Ectodermal cell (in vitro differentiated cells): ENCODE data around the gene AP2A2.

Experiments used
- H3K27ac ChIP-seq: 2 replicates; pipeline ENCODE4 v1.7.0; 2013; ENCODE audit warnings: mild to moderate bottlenecking, low read depth, low read length; ENCODE audit not compliant: insufficient read depth, poor library complexity, severe bottlenecking
- H3K27me3 ChIP-seq: 2 replicates; pipeline ENCODE4 v1.7.0; 2013; ENCODE audit warnings: mild to moderate bottlenecking, low read length; ENCODE audit not compliant: insufficient read depth, control insufficient read depth, poor library complexity, severe bottlenecking
- H3K36me3 ChIP-seq: one replicate; pipeline ENCODE4 v1.7.0; 2013; ENCODE audit warnings: low read length; ENCODE audit not compliant: control insufficient read depth, insufficient read depth
- H3K4me1 ChIP-seq: one replicate; pipeline ENCODE4 v1.7.0; 2013; ENCODE audit warnings: low read length; ENCODE audit not compliant: control insufficient read depth, insufficient read depth
- H3K4me3 ChIP-seq: 2 replicates; pipeline ENCODE4 v1.7.0; 2013; ENCODE audit warnings: low read depth, low read length, control low read depth; ENCODE audit not compliant: insufficient read depth
- H3K9me3 ChIP-seq: 2 replicates; pipeline ENCODE4 v1.7.0; 2013; ENCODE audit warnings: mild to moderate bottlenecking, low read length, moderate library complexity; ENCODE audit not compliant: control insufficient read depth
- WGBS, 2 experiments: methylation state at CpG; one replicate each; pipeline ENCODE4 v1.1.7; 2013; ENCODE audit warnings: missing lambda C conversion rate in 2 of 2; 5-methylcytosine and 5-hydroxymethylcytosine counted together

Gene AP2A2

DNA sequence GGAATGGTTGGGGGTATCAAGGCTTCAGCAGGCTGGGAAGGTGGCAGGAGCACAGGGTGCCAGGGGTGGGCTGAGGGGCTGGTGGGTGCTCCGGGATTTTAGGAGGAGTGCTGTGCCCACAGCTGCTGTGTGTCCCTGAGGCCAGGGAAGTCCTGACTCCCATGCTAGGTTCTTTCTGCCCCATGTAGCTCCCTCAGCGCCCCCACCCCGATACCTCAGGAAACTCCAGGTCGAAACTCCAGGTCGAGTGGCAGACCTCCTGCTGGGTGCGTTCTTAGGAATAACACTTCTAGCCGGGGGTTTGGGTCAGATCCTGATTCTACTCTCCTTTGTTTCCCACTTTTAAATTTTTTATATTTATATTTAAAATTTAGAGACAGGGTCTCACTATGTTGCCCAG is 8.3 kb downstream of the AP2A2 start:
- Histone ChIP-seq H3K9me3 (no peaks in the 10 kb centered on the region), H3K4me3 (no peak overlapping the region), H3K27me3 (no peaks in the 10 kb centered on the region), H3K4me1 (peaks cover 9% of the 10 kb centered on the region), H3K36me3 (no peaks in the 10 kb centered on the region), H3K27ac (no peak overlapping the region)
- 47 to 50% methylated on average over 7 of the region's 7 CpGs for WGBS, 2 experiments

DNA sequence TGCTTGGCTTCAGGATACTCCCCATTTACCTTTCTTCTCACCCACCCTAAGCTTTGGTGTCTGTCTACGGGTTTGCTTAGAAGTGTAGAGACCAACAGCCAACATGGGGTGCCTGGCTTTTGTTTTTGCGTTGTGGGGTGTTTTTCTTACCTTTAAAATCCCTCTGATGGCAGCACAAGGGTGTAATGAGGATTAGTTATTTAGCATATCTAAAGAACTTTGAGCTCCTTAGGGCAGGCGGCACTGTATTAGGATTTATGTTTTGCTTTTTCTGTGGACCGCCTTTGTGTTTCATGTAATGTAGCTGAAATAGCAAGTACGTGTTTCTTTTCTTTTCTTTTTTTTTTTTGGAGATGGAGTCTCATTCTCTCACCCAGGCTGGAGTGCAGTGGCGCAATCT is 8.9 kb downstream of the AP2A2 start:
- peaks cover 9% of the 10 kb centered on the region for H3K4me1 ChIP-seq
- no peaks in the 10 kb centered on the region for H3K27me3 ChIP-seq
- H3K9me3 ChIP-seq = no peaks in the 10 kb centered on the region
- 29 to 42% methylated on average over 6 of the region's 6 CpGs for WGBS, 2 experiments
- H3K27ac ChIP-seq = no peak overlapping the region
- no peaks in the 10 kb centered on the region for H3K36me3 ChIP-seq
- H3K4me3 ChIP-seq = no peak overlapping the region

DNA sequence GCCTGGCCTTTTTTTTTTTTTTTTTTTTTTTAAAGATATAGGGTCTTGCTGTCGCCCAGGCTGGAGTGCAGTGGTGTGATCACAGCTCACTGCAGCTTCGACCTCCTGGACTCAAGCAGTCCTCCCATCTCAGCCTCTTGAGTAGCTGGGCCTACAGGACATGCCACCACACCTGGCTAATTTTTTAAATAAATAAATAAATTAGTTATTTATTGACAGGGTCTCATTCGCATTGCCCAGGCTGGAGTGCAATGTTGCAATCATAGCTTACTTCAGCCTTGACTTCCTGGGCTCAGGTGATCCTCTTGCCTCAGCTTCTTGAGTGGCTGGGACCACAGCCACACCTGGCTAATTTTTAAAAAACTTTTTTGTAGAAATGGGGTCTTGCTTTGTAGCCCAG is 10.5 kb downstream of the AP2A2 start:
- Histone ChIP-seq H3K9me3 (no peaks in the 10 kb centered on the region), H3K27ac (no peak overlapping the region), H3K4me3 (no peak overlapping the region), H3K27me3 (no peaks in the 10 kb centered on the region), H3K36me3 (no peaks in the 10 kb centered on the region), H3K4me1 (peaks cover 20% of the 10 kb centered on the region)
- 93 to 96% methylated on average over 3 of the region's 3 CpGs for WGBS, 2 experiments

DNA sequence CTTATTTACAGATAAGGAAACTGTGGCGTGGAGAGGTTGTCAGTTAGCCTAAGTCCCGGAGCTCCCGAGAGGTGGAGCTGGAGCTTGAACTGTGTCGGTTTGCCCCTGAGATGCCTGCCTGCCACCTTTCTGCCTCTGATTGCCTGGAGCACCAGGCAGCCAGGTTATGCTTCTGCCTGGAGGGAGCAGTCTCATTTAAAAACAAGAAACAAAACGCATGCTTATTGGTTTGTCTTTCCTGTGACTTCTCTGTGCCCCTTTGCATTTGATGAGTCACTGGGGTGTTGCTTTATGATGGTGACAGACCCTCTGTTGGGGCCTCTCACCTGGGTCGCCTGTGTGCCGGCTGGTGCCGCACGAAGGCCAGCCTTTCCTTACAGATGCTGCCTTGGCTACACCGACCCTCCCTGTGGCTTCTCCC is 12.2 kb downstream of the AP2A2 start:
- H3K36me3 ChIP-seq = no peaks in the 10 kb centered on the region
- H3K27me3 ChIP-seq = no peaks in the 10 kb centered on the region
- 72% methylated on average over 10 of the region's 10 CpGs for whole genome bisulfite sequencing, 2 experiments
- no peak overlapping the region for H3K4me3 ChIP-seq
- no peak overlapping the region for H3K27ac ChIP-seq
- H3K9me3 ChIP-seq = no peaks in the 10 kb centered on the region
- peaks cover 28% of the 10 kb centered on the region for H3K4me1 ChIP-seq

DNA sequence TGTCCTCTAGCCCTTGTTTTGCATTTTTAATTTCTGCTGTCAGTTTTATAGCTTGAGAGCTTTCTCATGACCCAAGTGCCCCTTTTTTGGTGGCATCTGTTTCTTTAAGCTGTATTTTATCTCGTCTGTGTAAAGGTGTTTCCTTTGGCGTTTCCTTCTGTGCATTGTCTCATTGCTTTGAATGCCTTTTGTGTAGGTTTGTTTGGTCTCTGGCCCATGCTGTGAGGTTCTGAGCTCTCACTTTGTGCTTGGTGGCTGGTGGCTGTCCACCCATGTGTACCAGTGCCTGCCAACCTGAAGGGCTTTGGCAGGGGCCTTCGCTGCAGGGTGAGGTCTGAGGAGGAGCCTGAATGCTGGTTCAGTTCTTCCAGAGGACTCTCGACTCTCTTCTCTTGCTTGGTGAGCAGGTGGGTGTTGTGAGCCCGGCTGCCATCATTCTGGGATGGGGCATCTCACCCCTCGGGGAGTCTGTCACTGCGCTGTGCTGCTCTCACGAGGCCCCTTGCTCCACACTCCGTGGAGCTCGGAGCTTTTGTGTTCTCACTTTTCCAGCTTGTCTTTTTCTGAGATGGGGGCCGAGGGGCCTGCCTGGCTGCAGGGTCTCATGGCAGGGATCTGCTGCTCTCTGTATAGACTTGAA is 14.9 kb downstream of the AP2A2 start:
- Histone ChIP-seq H3K4me3 (no peak overlapping the region), H3K36me3 (no peaks in the 10 kb centered on the region), H3K27ac (peak overlapping the region; percentile 33), H3K27me3 (no peaks in the 10 kb centered on the region), H3K4me1 (peaks cover 39% of the 10 kb centered on the region), H3K9me3 (no peaks in the 10 kb centered on the region)
- 44 to 45% methylated on average over 11 of the region's 11 CpGs for WGBS, 2 experiments

DNA sequence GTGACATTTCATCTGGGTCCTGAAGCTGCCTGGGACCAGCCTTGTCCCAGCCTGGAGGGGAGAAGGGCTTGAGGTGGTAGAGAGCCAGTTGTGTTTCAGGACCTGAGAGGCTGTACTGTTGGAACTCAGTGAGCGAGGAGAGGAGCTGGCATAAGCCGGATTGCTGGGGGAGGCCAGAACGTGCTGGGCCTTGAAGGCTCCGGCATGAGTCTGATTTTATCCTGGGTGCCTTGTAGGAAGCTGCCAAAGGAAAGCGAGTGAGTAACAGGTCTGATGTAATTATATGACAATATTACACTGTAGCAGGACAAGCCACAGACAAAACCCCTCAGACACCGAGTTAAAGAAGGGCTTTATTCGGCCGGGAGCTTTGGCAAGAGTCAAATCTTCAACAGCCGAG is 17.2 kb downstream of the AP2A2 start:
- no peaks in the 10 kb centered on the region for H3K36me3 ChIP-seq

DNA sequence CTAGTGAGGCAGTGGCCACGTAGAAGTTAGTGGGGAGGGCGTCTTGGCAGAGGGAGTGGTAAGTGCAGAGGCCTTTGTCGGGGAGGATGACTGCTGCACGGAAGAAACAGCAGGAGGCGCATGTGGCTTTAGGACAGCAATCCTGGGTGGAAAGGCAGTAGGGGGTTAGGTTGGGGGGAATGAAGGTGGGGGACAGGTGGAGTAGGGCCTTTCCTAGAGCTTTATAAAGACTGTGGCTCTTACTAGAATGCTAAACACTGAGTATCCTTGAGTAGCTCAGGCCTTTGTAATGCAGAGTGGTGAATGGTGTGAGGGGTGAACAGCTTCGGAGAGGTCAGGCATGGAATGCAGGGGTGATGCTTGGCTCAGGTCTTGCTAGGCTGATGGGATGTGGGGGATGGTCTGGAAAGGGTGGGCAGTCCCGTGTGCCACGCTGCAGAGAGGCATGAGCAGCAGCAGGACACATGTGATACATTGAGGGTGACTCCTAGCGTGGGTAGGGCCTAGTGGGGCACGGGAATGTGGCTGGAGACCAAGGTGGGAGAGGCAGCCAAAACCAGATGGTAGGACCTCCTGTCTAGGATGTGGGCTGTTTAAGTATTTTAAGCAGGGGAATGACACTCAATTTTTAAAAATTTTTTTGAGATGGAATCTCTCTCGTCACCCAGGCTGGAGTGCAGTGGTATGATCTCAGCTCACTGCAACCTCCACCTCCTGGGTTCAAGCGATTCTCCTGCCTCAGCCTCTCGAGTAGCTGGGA is 19.2 kb downstream of the AP2A2 start:
- Histone ChIP-seq H3K27ac (peak overlapping the region; percentile 89), H3K9me3 (no peaks in the 10 kb centered on the region), H3K27me3 (no peaks in the 10 kb centered on the region), H3K4me3 (no peak overlapping the region), H3K4me1 (peaks cover 53% of the 10 kb centered on the region), H3K36me3 (no peaks in the 10 kb centered on the region)
- 27% methylated on average over 13 of the region's 13 CpGs for WGBS, 2 experiments

More for the DNA sequence above, 17.2 kb downstream of the AP2A2 start:
- H3K27me3 ChIP-seq = no peaks in the 10 kb centered on the region
- 85 to 88% methylated on average over 8 to 9 of the region's 9 CpGs for WGBS, 2 experiments
- no peaks in the 10 kb centered on the region for H3K9me3 ChIP-seq
- peaks cover 53% of the 10 kb centered on the region for H3K4me1 ChIP-seq
- peak overlapping the region; percentile 3 for H3K27ac ChIP-seq
- H3K4me3 ChIP-seq = no peak overlapping the region

DNA sequence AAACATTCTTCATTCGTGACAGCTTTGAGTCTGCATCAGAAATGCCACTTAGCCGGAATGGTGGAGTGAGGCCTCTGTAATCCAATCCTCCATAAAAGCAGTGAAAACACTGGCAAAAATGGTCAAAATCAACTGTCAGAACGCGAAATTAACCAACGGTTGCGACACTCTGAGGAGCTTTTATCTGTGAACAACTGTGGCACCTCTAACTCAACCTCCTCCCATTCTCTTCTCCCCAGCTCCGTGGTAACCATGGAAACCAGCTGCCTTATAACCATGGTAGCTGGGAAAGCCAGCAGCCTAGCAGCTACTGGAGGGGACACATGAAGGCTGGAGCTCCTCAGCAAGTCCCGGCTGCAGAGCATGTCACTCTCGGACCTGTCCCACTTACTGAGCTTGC is 20.3 kb downstream of the AP2A2 start:
- peak overlapping the region; percentile 20 for H3K27ac ChIP-seq
- no peaks in the 10 kb centered on the region for H3K36me3 ChIP-seq
- H3K4me1 ChIP-seq = peaks cover 43% of the 10 kb centered on the region
- H3K9me3 ChIP-seq = no peaks in the 10 kb centered on the region
- H3K27me3 ChIP-seq = no peaks in the 10 kb centered on the region
- H3K4me3 ChIP-seq = no peak overlapping the region
- WGBS, 2 experiments = 48 to 49% methylated on average over 9 of the region's 9 CpGs

DNA sequence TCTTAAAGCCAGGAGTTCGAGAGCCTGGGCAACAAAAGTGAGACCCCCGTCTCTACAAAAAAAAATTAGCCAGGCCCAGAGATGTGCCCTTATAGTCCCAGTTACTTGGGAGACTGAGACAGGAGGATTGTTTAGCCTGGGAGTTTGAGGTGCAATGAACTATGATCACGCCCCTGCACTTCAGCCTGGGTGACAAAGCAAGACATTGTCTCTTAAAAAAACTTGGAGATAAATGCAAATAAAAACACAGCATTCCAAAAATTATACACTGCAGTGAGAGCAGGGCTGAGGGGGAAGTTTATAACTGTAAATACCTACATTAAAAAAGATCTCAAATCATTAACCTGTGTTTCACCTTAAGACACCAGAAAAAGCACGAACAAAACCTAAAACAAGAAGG is 22.1 kb downstream of the AP2A2 start:
- no peak overlapping the region for H3K27ac ChIP-seq
- H3K27me3 ChIP-seq = no peaks in the 10 kb centered on the region
- no peaks in the 10 kb centered on the region for H3K36me3 ChIP-seq
- H3K4me3 ChIP-seq = no peak overlapping the region
- H3K4me1 ChIP-seq = peaks cover 44% of the 10 kb centered on the region
- WGBS, 2 experiments = 96 to 98% methylated on average over 4 of the region's 4 CpGs
- H3K9me3 ChIP-seq = no peaks in the 10 kb centered on the region

DNA sequence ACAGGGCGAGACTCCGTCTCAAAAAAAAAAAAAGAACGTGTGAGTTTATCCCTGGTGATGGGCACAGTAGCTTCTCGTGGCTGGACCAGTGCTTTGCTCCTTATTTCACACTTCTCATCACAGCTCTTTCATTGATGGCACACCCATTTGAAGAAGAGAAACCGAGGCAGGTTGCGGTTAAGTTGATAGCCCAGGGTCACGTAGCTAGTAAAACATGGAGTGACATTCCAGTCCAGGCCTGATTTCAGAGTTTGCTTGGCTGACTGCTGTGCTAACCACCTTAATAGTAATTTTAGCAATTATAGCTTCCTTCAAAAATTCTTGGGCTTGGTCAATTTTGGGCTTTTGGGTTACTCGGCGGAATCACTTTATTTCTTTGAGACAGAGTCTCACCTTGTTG is 25.8 kb downstream of the AP2A2 start:
- Histone ChIP-seq H3K36me3 (no peaks in the 10 kb centered on the region), H3K9me3 (no peaks in the 10 kb centered on the region), H3K4me1 (peaks cover 25% of the 10 kb centered on the region), H3K27ac (no peak overlapping the region), H3K4me3 (no peak overlapping the region), H3K27me3 (no peaks in the 10 kb centered on the region)
- 95% methylated on average over 9 of the region's 9 CpGs for WGBS, 2 experiments
